NCI-H187 (cell line): Measurements from ENCODE around the gene SIPA1L2.

ENCODE experiments used
- DNase-seq, 2 experiments: peaks; one replicate each; lab custom pipeline; 2025; lab: John Stamatoyannopoulos, UW

SIPA1L2 gene

DNA sequence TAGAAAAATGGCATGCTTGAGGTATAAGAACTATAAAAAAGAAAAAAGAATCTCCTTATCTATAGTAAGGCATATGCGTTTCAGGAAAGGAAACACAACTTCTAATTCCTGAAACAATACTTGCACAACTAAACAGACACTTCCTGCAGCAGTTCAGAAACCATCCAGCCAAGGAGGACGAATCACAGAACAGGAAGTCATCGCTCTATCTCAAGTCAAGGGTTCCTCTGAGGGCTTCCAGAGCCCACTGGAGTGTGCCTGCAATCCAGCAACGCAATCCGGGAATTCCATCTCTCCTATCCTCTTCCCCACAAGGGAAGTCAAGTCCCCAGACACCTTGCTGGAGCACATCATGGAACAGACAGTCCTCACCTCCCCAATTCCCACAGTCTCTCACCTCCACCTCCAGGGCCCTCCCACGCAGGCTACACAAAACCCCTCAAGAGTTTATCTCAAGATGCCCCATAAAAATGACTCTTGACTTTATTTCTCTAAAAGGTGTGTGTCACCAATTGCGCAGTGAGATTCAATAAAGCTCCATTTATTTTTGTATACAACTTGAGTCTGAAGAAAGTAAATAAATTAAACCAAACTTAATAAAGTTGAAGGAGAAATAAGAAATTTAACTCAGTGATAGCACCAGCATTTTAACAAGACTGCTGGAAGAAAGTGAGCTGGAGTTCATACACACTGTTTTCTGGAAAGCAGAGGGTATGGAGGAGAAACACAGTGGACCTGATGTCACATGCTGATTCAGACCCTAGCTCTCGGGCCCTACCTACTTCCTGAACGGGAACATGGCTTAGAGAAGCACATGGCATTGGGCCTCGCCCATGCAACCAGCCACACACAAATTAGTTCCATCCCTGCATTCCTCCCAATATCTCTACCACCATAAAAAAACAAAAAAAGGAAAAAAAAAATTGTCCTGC is 39.9 kb downstream of the SIPA1L2 start:
- DNase-seq, result no peak

DNA sequence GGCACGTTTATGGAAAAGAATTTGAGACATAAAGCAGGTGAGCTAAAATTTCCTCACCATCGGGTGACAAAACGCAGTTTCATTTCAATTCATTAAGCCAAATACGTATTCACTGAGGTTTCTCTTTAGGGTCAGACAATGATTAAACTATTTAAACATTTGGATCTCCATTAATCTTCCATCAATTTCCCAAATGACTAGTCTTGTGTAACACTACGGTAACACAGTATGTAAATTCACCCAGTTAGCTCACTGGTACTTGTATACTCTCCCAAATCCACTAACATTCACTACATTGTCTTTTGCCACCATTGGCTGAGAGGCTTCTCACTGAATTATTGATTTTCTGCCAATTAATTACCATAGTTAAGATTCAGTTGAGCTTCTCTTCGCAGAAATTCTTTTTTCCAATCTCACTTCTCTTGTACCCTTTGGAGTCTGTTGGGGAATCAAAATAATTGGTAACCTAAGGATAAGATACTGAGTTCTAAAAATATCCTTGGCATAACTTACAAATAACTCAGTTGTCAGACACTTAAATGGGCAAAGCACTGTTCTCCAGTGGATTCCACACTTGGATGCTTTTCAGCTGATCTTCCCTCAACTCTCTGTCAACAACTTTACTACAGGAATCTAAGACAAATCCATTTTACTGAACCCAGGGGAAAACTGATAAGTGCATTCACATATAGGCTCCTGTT is 40.7 kb downstream of the SIPA1L2 start:
- DNase-seq, result no peak

DNA sequence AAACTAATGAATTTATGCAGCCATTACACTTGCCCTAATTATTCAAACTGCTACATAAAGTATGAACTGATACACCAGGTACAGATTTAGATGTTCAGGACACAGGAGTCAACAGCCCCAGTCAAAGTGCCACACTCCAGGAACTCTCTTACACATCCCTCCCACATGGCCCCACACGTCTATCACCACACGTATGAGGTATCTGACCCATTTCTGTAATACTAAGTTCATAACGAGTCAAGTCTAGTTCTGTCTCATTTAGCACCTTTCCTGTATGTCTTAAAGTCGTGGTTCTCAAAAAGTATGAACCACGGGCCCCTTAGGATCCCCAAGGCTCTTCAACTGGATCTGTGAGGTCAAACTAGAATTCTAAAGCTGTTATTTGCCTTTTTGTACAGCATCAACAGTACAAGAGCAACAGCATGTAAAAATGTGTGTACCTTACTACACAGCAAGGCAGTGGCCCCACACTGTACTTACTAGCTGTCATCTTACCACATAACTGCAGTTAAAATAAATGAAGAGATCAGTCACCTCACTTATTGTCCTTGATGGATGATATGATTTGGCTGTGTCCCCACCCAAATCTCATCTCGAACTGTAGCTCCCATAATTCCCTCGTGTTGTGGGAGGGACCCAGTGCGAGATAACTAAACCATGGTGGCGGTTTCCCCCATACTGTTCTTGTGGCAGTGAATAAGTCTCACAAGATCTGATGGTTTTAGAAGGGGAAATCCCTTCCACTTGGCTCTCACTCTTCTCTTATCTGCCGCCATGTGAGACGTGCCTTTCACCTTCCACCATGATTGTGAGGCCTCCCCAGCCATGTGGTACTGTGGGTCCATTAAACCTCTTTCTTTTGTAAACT is 42.6 kb downstream of the SIPA1L2 start:
- no peak for DNase-seq

GRCh38 chr1:232586679-232587078 is 43.3 kb downstream of the SIPA1L2 start:
- DNase-seq, result no peak

DNA sequence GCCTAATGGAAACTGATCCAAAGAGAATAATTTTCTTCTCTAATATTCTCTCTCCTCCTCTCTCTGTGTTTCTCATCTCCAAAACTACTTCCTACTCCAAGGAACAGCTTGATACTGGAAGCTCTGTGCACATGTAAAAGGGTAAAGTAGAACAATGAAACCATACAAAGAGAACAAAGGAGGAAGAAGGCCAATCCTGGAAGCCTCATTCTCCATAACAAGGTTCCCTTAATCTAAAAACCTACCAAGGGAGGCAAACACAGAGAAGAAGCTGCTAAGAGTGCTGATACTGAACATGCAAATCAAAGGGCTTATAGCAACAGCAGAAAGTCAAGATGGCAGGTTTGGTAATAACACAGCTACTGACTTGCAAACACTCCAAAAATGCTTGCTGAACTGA is 44.4 kb downstream of the SIPA1L2 start:
- DNase-seq, result no peak

DNA sequence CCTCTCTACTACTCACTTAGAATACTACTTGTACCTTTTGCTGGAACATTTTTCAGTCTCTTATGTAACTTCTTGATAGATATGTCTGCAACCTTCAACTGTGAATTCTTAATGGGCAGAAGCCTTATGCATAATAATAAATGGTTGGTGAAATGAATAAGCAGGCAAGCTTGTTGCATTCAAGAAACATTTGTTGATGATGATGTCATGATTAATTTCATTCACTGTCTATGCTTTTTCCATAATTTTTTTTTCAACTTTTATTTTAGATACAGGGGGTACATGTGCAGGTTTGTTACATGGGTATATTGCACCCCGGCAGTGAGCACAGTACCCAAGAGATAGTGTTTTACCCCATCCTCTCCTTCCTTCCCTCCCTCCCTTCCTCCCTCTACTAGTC is 48.0 kb downstream of the SIPA1L2 start:
- DNase-seq, result no peak
